HepG2 (cell line): Measurements from ENCODE around the gene CSNK2B. TPM values are rescaled to one million over a fixed set of nuclear protein-coding genes. Genes with fewer than 3 reads are reported as not detected.

ENCODE experiments used
- ATAC-seq: fragments of 200-7000 bp; cut with Tn5 transposase; 3 replicates; pipeline ENCODE4 v1.9.1; 2020; ENCODE audit warnings: mild to moderate bottlenecking, moderate library complexity
- BruUV-seq: library from RNA; stranded (reverse); fragments of 400-500 nt; replicated peaks from 2 replicates; lab custom pipeline; 2021; lab: Mats Ljungman, UMichigan
- CTCF ChIA-PET: fragments of 300-600 bp; formaldehyde crosslinking; extraction: SDS; loops from one replicate; lab custom pipeline; 2021; ENCODE audit warnings: low total read pairs, inconsistent platforms, low intra/inter-chr PET ratio; lab: Yijun Ruan, JAX
- POLR2A ChIA-PET: fragments of 350-600 bp; sonication (Branson Sonifier 250); formaldehyde crosslinking; loops from one replicate; lab custom pipeline; 2020; ENCODE audit warnings: antibody characterized with exemption, inconsistent platforms; lab: Yijun Ruan, JAX
- DNase-seq: peaks from one replicate; pipeline ENCODE4 v3.0.0-alpha.2; 2015; ENCODE audit warnings: low spot score
- FAIRE-seq: peaks from 3 replicates; lab custom pipeline; 2011; peaks lifted over from hg19 to GRCh38; lab: Jason Lieb, UNC
- H2AFZ ChIP-seq: one replicate; pipeline ENCODE4 v1.6.1; 2011; ENCODE audit warnings: low read length, inconsistent platforms
- H3K27ac ChIP-seq: fragments of 300-600 bp; 3 replicates; pipeline ENCODE4 v1.8.0; 2011; ENCODE audit warnings: mixed run types, mild to moderate bottlenecking, mixed read lengths, low read length, inconsistent platforms; ENCODE audit not compliant: insufficient read depth; ENCODE audit errors: extremely low read length
- H3K27me3 ChIP-seq, 2 experiments: fragments of 200-600 bp in 1 of 2; 2 replicates in 1 of 2; 3 replicates in 1 of 2; pipeline versions ENCODE4 v1.6.0 to v1.8.0; 2011; ENCODE audit warnings: low read length in 2 of 2, mild to moderate bottlenecking in 2 of 2, moderate library complexity in 2 of 2, inconsistent platforms in 1 of 2; ENCODE audit not compliant: insufficient read depth in 2 of 2, control insufficient read depth in 1 of 2
- H3K36me3 ChIP-seq, 2 experiments: fragments of 200-600 bp in 1 of 2; replicated peaks in 1 of 2; 2 replicates in 1 of 2; 3 replicates in 1 of 2; pipeline versions ENCODE4 v1.5.1 to v1.8.0; 2011; ENCODE audit warnings: low read length in 2 of 2, inconsistent platforms in 1 of 2; ENCODE audit not compliant: insufficient read depth in 2 of 2, control insufficient read depth in 1 of 2
- H3K4me1 ChIP-seq: 2 replicates; pipeline ENCODE4 v1.5.1; 2012; ENCODE audit warnings: low read length, inconsistent platforms; ENCODE audit not compliant: insufficient read depth
- H3K4me2 ChIP-seq: 2 replicates; pipeline ENCODE4 v1.6.0; 2011; ENCODE audit warnings: low read depth, low read length, inconsistent platforms
- H3K4me3 ChIP-seq, 3 experiments: fragments of 200-600 bp in 1 of 3; sonication (generic), shearing (Covaris generic) in 1 of 3; replicated peaks in 1 of 3; 2 replicates each; pipeline ENCODE4 v1.5.1; 2011 to 2016; ENCODE audit warnings: low read length in 3 of 3, inconsistent platforms in 2 of 3, low read depth in 2 of 3, mild to moderate bottlenecking in 2 of 3, control low read depth in 1 of 3, mixed read lengths in 1 of 3; ENCODE audit not compliant: insufficient read depth in 1 of 3
- H3K79me2 ChIP-seq: one replicate; pipeline ENCODE4 v1.6.1; 2011; ENCODE audit warnings: low read length, inconsistent platforms; ENCODE audit not compliant: insufficient read depth
- H3K9ac ChIP-seq: 2 replicates; pipeline ENCODE4 v1.6.0; 2011; ENCODE audit warnings: mild to moderate bottlenecking, low read depth, low read length, inconsistent platforms; ENCODE audit not compliant: insufficient read depth
- H3K9me3 ChIP-seq: 2 replicates; pipeline ENCODE4 v1.5.1; 2012; ENCODE audit warnings: mild to moderate bottlenecking, low read length
- H4K20me1 ChIP-seq: 2 replicates; pipeline ENCODE4 v1.6.0; 2011; ENCODE audit warnings: inconsistent platforms, mild to moderate bottlenecking, low read length, moderate library complexity; ENCODE audit not compliant: insufficient read depth
- FOSL2 ChIP-seq: sonication (generic); formaldehyde crosslinking; IDR thresholded peaks from 2 replicates; pipeline ENCODE4 v1.4.0; 2020; ENCODE audit warnings: missing genetic modification reagents
- NFATC3 ChIP-seq: sonication (generic); formaldehyde crosslinking; IDR thresholded peaks from 2 replicates; pipeline ENCODE4 v1.5.1; 2020; ENCODE audit warnings: mild to moderate bottlenecking, missing genetic modification reagents
- XRCC5 ChIP-seq: fragments of 200-400 bp; formaldehyde crosslinking; optimal IDR thresholded peaks from 2 replicates; pipeline ENCODE3; 2017; ENCODE audit warnings: mild to moderate bottlenecking, low read length
- ZNF770 ChIP-seq: sonication (generic); formaldehyde crosslinking; IDR thresholded peaks from 2 replicates; pipeline ENCODE4 v1.5.0; 2020; ENCODE audit warnings: mild to moderate bottlenecking, missing genetic modification reagents
- ZSCAN30 ChIP-seq: sonication (generic); formaldehyde crosslinking; IDR thresholded peaks from 2 replicates; pipeline ENCODE4 v1.5.0; 2020; ENCODE audit warnings: mild to moderate bottlenecking, missing genetic modification reagents
- WGBS: methylation state at CpG from one replicate; pipeline ENCODE4 v1.1.6; 2017; ENCODE audit warnings: low lambda C conversion rate; 5-methylcytosine and 5-hydroxymethylcytosine counted together
- in situ Hi-C: cut with HindIII; loops from 2 replicates; pipeline ENCODE4 v1.10.0; 2017; ENCODE audit warnings: low pct_unique_long_range_greater_than_20kb; ENCODE audit not compliant: extremely low pct_ligation_motif_present
- intact Hi-C: fragments of 100-400 bp; cut with micrococcal nuclease; formaldehyde crosslinking; loops from one replicate; pipeline ENCODE4 v1.10.0; 2022; ENCODE audit not compliant: unreplicated experiment
- polyA plus RNA-seq, 8 experiments: library from polyadenylated mRNA; depleted of rRNA in 3 of 8; stranded (reverse) in 7 of 8; unstranded in 1 of 8; fragments of >200 nt; fragmentation: Illumina TruSeq in 4 of 8; extraction: Trizol in 4 of 8; gene quantifications; 2 replicates each; pipeline versions ENCODE4 v1.2.1 to v1.2.3, GENCODE V29; 2011 to 2016; ENCODE audit warnings: low read depth in 4 of 8, missing spikeins in 1 of 8, mixed read lengths in 1 of 8; ENCODE audit not compliant: insufficient read depth in 1 of 8
- total RNA-seq, 5 experiments: library from RNA; depleted of rRNA; stranded (reverse); fragments of >200 nt; fragmentation: Illumina TruSeq; extraction: Trizol; gene quantifications; 2 replicates each; pipeline ENCODE4 v1.2.3, GENCODE V29; 2016; ENCODE audit warnings: low read depth in 1 of 5

Gene CSNK2B
- total and polyA plus RNA-seq, 2 of the 13 experiments (the other 11 are each of a cell fraction or from before 2014, with no cell fraction given): 111 to 296 TPM

GRCh38 chr6:31690231-31691077 lies 24.6 kb downstream of the CSNK2B start:
- Histone ChIP-seq H3K4me2 (no peak overlapping the region), H3K79me2 (no peaks in the 10 kb centered on the region), H3K4me3 (no peak overlapping the region), H2AFZ (no peak overlapping the region), H3K27ac (no peak overlapping the region), H3K4me1 (peaks cover 12% of the 10 kb centered on the region; the same call in 1 of the 2 replicates), H3K27me3 (no peaks in the 10 kb centered on the region), H4K20me1 (no peaks in the 10 kb centered on the region), H3K36me3 (peaks cover 60 to 73% of the 10 kb centered on the region in 2 experiments)
- 86% methylated on average over 10 of the region's 10 CpGs for WGBS
- ChIA-PET CTCF (interaction anchor here (0.5 to 1.2 kb wide), 2 partner anchors 10 kb away, joined by 3 to 5 read pairs; partner anchors contain the start of gene LY6G5C), POLR2A (interaction anchor here (0.5 to 4.9 kb wide), 4 partner anchors 12 to 77 kb away, joined by 3 to 22 read pairs (median 4); partner anchors contain the start of gene ABHD16A)
- no TSS peak for BruUV-seq
- in situ Hi-C loops: no loop called here
- intact Hi-C loops: no loop called here
- peak; percentile 34; the same call in 1 of the 2 replicates for TF ChIP-seq FOSL2 (CRISPR knock-in tag)
- TF ChIP-seq NFATC3 (CRISPR knock-in tag): no peak
- no peak for TF ChIP-seq ZSCAN30
- TF ChIP-seq XRCC5: peak; percentile 37
- TF ChIP-seq ZNF770 (CRISPR knock-in tag): 0 out of 2 replicates have a peak, but pooled peaks have one; percentile 20
- TF ChIP-seq, all 625 proteins: peak for 3
- ATAC-seq: no peak; the same call in 2 of the 3 replicates
- FAIRE-seq: no peak
- no peak for DNase-seq
- Histone ChIP-seq H3K9ac (no peak overlapping the region), H3K9me3 (no peaks in the 10 kb centered on the region)
